Fibroblast of the aortic adventitia (primary cell): ENCODE results near the gene FGF14. TPM values are rescaled to one million over a fixed set of nuclear protein-coding genes. Genes with fewer than 3 reads are reported as not detected.
A peak's percentile ranks its signal among the peaks of the same experiment; 100 is the strongest.

Source experiments
- DNase-seq: peaks from one replicate; pipeline ENCODE4 v3.0.0-alpha.2; 2010; ENCODE audit warnings: low read depth
- H3K4me3 ChIP-seq: 2 replicates; pipeline ENCODE4 v1.5.1; 2011; ENCODE audit warnings: low read depth, mild to moderate bottlenecking, control low read depth, low read length, moderate library complexity
- total RNA-seq: library from RNA; depleted of rRNA; stranded (reverse); fragments of >200 nt; gene quantifications from 2 replicates; pipeline ENCODE4 v1.2.3, GENCODE V29; 2012; ENCODE audit warnings: low replicate concordance
- TF ChIP-seq, protein P1 (sequence below): IDR thresholded peaks from 2 replicates; pipeline ENCODE4 v1.5.1; 2011; ENCODE audit warnings: mild to moderate bottlenecking, low read length, control low read depth, inconsistent platforms; ENCODE audit not compliant: insufficient read depth

The FGF14 gene
- total RNA-seq, 1 donor = 1.4 TPM

DNA sequence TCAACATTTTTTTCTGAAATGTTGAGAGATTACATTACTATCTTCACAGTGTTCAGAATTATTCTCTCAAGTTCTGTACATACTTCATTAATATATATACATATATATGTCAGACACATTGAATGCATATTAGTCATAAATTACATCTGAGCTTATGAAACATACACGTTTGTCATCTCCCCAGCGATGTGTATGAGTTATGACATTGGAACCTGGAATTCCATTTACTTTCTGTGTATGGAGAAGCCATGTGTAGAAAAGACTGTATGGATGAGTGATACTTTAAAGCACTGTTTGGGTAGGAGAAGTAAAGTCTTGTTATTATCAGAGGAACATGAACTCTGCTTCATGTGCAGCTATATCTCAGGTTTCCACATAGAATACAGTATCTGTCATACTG lies 167.2 kb downstream of the FGF14 start:
- no peak overlapping the region for H3K4me3 ChIP-seq
- DNase-seq = no peak
- TF ChIP-seq, protein P1, sequence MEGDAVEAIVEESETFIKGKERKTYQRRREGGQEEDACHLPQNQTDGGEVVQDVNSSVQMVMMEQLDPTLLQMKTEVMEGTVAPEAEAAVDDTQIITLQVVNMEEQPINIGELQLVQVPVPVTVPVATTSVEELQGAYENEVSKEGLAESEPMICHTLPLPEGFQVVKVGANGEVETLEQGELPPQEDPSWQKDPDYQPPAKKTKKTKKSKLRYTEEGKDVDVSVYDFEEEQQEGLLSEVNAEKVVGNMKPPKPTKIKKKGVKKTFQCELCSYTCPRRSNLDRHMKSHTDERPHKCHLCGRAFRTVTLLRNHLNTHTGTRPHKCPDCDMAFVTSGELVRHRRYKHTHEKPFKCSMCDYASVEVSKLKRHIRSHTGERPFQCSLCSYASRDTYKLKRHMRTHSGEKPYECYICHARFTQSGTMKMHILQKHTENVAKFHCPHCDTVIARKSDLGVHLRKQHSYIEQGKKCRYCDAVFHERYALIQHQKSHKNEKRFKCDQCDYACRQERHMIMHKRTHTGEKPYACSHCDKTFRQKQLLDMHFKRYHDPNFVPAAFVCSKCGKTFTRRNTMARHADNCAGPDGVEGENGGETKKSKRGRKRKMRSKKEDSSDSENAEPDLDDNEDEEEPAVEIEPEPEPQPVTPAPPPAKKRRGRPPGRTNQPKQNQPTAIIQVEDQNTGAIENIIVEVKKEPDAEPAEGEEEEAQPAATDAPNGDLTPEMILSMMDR = no peak

DNA sequence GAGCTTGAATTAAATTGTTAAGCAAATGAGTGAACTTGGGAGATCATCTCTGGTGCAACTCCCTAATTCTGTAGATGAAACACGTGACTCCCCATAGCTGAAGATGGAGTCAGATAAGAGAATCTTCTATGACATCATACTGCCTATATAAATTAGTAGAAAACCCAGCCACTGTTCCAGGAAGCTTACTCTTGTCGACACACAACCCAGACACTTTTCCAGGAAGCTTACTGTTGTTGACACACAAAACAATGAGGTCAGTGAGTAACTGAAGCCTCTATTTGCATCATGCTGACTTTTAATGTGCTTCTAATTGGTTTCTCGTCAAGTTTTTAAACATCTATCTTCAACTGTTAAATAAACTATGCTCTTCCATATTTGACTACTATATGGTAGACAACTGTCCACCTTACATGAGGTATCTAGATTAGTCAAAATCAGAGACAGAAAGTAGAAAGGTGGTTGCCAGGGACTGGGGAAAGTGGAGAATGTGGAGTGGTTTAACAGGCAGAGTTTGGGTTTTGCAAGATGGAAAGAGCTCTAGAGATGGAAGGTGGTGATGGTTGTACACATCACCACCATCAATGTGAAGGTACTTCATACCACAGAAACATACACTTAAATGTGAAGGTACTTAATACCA lies 168.2 kb downstream of the FGF14 start:
- TF ChIP-seq, protein P1 = no peak
- DNase-seq = no peak
- H3K4me3 ChIP-seq = no peak overlapping the region

DNA sequence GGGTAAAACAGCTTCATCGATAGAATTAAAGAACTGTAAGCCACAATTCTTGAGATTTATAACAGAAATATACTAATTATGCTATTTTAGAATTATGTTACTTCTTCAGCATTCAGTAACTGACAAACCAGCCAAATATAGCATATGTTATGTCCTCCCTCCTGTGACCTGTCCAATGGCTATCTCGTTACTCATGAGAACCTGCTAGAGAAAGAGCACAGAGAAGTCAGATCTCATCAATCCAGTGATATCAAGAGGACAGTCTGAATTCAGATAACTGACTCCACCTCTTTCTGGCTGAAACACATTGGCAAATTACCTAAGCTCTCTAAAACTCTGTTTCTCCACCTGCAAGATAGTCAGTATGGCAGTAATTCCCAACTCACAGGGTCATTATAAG lies 170.4 kb downstream of the FGF14 start:
- TF ChIP-seq, protein P1 = no peak
- no peak for DNase-seq
- no peak overlapping the region for H3K4me3 ChIP-seq

DNA sequence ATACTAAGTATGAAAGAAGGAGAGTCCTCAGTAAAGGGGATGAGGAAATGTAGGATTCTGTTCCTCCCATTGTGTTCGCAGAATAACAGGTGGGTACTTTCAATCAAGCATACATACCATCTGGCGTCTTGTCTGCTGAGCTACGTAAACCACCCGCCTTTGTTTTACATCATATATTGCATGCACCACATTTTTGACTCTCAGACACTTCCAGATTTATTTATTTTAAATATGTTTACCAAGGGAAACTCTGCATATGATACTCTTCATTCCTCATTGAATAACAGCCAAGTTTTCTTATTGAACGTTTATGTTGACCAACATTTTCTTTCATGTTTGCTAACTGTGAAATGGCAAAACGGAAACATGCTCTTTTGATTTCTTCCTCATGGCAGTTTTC lies 174.1 kb downstream of the FGF14 start:
- H3K4me3 ChIP-seq = no peak overlapping the region
- TF ChIP-seq, protein P1 = no peak
- no peak for DNase-seq

DNA sequence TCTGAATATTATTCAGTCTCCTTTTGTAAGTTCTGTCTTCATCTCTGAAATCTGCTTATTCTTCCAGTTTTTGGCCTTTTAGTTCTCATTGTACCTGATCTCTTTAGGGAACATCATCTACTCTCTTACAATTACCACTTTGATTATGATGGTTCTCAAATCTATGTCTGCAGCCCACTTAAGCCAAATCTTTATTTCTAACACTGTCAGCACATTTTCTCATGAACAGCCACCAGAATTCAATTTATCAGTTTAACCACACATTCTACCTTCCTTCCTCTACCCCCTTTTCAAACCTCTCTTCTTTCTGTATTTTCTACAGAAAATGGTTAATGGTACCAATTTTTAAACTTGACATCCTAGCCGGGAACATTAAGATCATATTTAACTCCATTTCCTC lies 175.3 kb downstream of the FGF14 start:
- no peak overlapping the region for H3K4me3 ChIP-seq
- no peak for DNase-seq
- TF ChIP-seq, protein P1 = no peak

DNA sequence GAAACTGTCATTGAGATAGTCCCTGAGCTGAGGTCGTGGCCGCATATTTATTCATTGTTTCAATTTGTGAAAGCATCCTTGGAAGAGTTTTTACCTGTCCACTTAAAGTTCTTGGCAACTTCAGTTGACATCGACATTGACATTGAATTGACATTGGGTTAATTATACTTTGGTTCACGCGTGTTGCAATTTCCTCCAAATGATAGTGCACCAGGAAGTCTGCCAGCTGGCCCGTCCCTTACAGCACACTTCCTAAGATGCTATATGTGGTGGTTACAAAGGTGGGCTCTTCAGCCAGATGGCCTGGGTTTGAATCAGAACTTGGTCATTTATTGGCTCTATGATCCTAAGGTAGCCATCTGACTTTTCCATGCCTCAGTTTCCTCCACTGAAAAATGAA lies 176.0 kb downstream of the FGF14 start:
- no peak for DNase-seq
- no peak overlapping the region for H3K4me3 ChIP-seq
- TF ChIP-seq, protein P1 = no peak

DNA sequence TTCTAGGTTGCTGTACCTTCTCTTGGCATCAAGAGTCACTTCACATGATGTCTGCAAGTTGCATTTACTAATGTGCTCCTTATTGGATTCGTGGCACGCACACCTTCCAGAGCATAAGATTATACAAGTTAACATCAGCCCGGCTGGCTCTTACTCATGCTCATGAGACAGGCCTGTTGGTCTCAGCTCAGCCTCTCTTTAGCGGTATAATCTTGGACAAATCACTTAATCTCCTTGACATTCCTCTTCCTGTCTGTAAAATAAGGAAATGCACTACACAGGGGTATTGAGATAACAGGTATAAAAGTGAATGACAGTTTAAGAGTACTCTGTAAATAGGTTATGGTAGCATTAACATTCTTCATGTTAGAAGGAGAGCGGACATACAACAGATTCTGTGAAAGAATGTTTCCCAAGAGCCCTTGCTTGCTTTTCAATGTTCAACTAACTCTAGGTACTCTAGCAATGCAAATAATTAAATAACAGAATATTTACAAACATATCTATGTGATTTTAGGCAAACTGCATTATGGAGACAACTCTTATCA lies 181.1 kb downstream of the FGF14 start:
- DNase-seq = peak; percentile 13
- TF ChIP-seq, protein P1 = no peak
- H3K4me3 ChIP-seq = no peak overlapping the region
